GM06990 (cell line): ENCODE results near the gene TRUB2.

Experiments used
- DNase-seq: peaks from one replicate; pipeline ENCODE4 v3.0.0-alpha.2; 2011; ENCODE audit not compliant: insufficient read length; ENCODE audit errors: extremely low read depth
- H3K27me3 ChIP-seq: replicated peaks from 2 replicates; pipeline ENCODE4 v1.6.0; 2011; ENCODE audit warnings: low read length; ENCODE audit not compliant: control insufficient read depth, insufficient read depth
- H3K36me3 ChIP-seq: 2 replicates; pipeline ENCODE4 v1.5.1; 2011; ENCODE audit warnings: low read length; ENCODE audit not compliant: control insufficient read depth, insufficient read depth
- H3K4me3 ChIP-seq: replicated peaks from 2 replicates; pipeline ENCODE4 v1.5.1; 2011; ENCODE audit warnings: low read depth, mild to moderate bottlenecking, control low read depth, low read length
- CTCF ChIP-seq: IDR thresholded peaks from 2 replicates; pipeline ENCODE4 v1.5.1; 2011; ENCODE audit warnings: low read length, control low read depth, mild to moderate bottlenecking, inconsistent platforms; ENCODE audit not compliant: insufficient read depth, poor library complexity, severe bottlenecking

TRUB2 gene

GRCh38 chr9:128275198-128276007, 46.8 kb downstream of the TRUB2 start, which contains the start of gene GOLGA2:
TSS of gene GOLGA2 (minus strand) at chr9:128276007. CDS start at chr9:128275976, 31 bp downstream.
- H3K27me3 ChIP-seq = no peaks in the 10 kb centered on the region
- peaks cover 10% of the 10 kb centered on the region for H3K36me3 ChIP-seq
- no peak for DNase-seq
- peak within 1 kb of the TSS; percentile 85 for H3K4me3 ChIP-seq
- TF ChIP-seq CTCF = no peak

- Histone ChIP-seq H3K4me3 (no peak overlapping the region; the same call in 1 of the 2 replicates), H3K27me3 (no peaks in the 10 kb centered on the region), H3K36me3 (peaks cover 10% of the 10 kb centered on the region)
- DNase-seq = no peak
- TF ChIP-seq CTCF = no peak
Measured at GRCh38 chr9:128274245-128274644, 48.0 kb downstream of the TRUB2 start.

GRCh38 chr9:128271512-128271911, 50.7 kb downstream of the TRUB2 start:
- no peak for DNase-seq
- no peak for TF ChIP-seq CTCF
- Histone ChIP-seq H3K36me3 (peaks cover 24% of the 10 kb centered on the region), H3K4me3 (no peak overlapping the region), H3K27me3 (no peaks in the 10 kb centered on the region)

GRCh38 chr9:128271112-128271511, 51.1 kb downstream of the TRUB2 start:
- no peak for DNase-seq
- TF ChIP-seq CTCF = no peak
- H3K4me3 ChIP-seq = no peak overlapping the region
- H3K36me3 ChIP-seq = peaks cover 24% of the 10 kb centered on the region
- no peaks in the 10 kb centered on the region for H3K27me3 ChIP-seq

GRCh38 chr9:128266868-128267590, 55.2 kb downstream of the TRUB2 start:
- peaks cover 31% of the 10 kb centered on the region for H3K36me3 ChIP-seq
- H3K27me3 ChIP-seq = no peaks in the 10 kb centered on the region
- no peak for DNase-seq
- TF ChIP-seq CTCF = no peak
- H3K4me3 ChIP-seq = no peak overlapping the region
